NCI-H345 (cell line): ENCODE results near the gene ANKS1B.
"Not testable (repeated sequence)": the region's sequence is repeated elsewhere in the genome, so short reads cannot be mapped to it uniquely, and the experiment has no call there.

Experiments used
- DNase-seq: peaks from one replicate; lab custom pipeline; 2025; lab: John Stamatoyannopoulos, UW

ANKS1B gene

GRCh38 chr12:99984271-99985128, at the start of gene ANKS1B:
Gene ANKS1B, minus strand, starts transcription at chr12:99984936. Its CDS starts 699 bp downstream, at chr12:99984237.
- peak; percentile 89 for DNase-seq

DNA sequence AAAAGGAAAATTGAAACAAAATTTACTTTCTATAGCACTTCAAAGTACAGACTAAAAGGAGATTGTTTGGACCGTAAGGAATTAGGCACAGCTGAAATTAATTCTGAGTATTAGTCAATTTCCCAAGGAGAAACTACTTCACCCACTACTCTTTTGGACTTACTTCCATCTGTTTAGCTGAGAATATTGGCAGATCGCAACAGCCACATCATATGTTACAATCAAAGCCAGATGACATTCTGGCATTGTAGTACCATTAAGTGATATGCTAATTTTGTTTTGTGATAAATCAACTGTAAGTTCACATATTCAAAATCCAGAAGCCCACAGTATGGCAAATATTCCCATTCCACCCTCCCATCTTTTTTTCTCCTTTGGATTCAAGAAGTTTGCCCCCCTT, 47.1 kb upstream of the ANKS1B start:
- no peak for DNase-seq

DNA sequence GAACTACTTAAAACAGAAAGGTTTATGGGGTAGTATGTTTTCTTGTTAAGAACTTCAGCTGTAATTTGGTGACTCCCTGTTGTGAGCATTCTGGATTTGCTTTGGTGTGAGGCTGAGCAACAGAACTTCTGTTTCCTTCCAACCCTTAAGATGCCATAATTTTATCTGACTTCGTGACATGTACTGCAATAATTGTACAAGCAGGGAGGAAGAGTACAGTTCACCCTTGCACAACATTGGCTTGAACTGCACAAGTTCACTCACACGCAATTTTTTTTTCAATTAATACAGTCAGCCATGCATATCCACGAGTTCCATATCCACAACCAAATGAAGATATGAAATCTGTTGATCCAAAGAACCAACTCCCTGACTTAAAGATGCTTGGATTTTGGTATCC, 42.9 kb upstream of the ANKS1B start:
- DNase-seq = no peak

DNA sequence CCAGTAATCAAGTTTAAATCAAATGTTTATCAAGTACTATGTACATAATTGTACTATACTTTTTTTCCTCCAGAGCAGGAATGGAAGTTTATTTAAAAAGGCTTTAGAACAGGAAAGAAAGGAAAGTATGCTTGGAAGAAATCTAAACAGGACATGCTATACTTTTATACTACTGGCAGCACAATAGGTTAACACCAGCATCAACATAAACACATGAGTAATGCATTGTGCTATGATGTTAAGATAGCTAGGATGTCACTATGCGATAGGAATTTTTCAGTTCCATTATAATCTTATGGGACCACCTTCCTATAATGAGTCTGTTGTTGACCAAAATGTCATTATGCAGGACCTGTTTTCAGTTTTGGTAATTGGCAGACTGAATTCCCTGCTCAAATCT, 41.5 kb upstream of the ANKS1B start:
- DNase-seq = no peak

GRCh38 chr12:100024974-100025555, 40.3 kb upstream of the ANKS1B start:
- no peak for DNase-seq

GRCh38 chr12:100020370-100020769, 35.6 kb upstream of the ANKS1B start:
- DNase-seq = no peak

DNA sequence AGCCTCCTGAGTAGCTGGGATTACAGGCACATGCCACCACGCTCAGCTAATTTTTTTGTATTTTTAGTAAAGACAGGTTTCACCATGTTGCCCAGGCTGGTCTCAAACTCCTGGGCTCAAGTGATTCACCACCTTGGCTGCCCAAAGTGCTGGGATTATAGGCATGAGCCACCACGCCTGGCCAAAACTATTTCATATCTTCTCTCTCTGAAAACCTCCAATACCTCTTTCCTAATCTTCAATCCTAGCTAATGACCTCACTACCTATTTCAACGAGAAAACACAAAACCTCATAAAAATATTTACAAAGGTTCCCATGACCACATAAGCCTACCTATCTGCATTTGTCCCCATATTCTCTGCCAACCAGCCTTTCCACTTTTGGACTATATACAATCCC, 32.3 kb upstream of the ANKS1B start:
- DNase-seq = no peak

DNA sequence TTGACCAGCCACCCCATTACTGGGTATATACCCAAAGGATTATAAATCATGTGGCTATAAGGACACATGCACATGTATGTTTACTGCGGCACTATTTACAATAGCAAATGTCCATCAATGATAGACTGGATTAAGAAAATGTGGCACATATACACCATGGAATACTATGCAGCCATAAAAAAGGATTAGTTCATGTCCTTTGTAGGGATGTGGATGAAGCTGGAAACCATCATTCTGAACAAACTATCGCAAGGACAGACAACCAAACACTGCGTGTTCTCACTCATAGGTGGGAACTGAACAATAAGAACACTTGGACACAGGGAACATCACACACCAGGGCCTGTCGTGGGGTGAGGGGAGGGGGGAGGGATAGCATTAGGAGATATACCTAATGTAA, 31.6 kb upstream of the ANKS1B start:
- not testable (repeated sequence) for DNase-seq

- peak; percentile 10 for DNase-seq
These were observed 21.1 kb upstream of the ANKS1B start for GRCh38 chr12:100005846-100006245.

- no peak for DNase-seq
These were observed 13.1 kb upstream of the ANKS1B start for GRCh38 chr12:99997806-99998205.

DNA sequence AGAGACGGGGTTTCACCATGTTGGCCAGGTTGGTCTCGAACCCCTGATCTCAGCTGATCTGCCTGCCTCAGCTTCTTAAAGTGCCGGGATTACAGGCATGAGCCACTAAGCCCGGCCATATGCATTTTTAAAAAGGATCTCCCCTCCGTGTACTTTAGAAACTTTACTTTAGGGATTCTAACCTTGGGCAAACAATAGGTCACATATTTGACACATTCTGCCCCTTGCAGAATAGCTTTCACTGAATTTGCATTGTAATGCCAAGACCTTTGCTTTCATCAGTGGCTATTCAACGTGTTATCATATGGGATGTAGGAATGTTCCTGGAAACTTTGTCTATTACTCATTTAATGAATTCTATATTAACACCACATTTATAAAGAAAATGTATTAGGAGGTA, 11.4 kb upstream of the ANKS1B start:
- DNase-seq = no peak

GRCh38 chr12:99985631-99986030, 895 bp upstream of the ANKS1B start:
- no peak for DNase-seq

- no peak for DNase-seq
These were observed 414 bp upstream of the ANKS1B start for GRCh38 chr12:99985129-99985570.

DNA sequence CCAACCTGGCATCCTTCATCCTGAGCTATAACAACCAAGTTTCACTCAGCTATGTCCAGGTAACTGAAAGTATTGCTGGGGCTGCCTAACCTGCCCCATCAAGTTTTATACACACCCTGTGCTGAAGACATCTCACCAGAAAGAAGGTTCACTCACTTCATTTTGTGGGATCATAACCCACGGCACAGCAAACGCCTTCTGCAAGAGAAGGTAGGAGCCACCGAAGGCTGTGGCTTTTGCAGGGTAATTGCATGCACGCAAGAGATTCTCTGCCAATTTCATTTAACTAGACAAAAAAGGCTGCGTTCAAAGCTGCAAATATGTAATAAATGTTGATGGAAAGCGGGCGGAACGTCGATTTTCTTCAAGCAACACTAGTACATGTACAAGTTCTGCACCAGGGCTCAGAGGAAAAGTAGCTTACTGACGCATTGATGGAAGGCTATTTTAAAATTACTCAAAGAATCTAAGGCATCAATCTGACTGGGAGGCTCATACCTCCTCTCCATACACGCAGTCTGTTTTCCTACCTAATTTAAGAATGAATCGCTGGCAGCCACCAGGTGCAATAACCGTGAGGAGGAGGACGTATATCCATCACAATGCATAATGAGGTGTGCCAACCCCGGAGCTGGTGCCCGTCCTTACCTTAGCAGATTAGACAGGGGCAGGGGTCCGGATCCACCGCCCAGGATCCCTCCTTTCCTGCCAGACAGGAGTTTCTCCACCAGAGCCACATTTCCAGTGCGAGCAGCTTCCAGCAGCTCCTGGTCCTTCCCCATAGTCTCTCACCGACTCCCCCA, 1.1 kb downstream of the ANKS1B start:
- peak; percentile 55 for DNase-seq

- DNase-seq = no peak
These were observed 3.0 kb downstream of the ANKS1B start for GRCh38 chr12:99981639-99982190.

DNA sequence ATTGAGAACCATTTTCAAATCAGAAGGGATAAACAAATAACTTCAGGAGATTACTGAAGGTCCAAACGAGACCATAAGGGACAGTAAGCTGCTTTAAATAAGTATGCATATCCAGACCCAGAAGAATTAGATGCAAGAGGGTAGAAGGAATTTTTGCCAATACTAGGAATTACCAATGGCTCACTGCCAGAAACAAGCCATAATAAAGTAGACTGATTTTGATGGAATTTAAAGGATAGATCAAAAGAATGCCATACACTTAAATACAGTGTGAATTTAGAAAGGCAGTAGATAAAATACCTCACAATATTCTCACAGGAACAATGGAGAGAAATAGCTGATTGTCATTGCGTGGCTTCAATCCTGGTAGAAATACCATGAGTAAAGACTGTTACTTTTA, 5.3 kb downstream of the ANKS1B start:
- DNase-seq = no peak

- DNase-seq = no peak
These were observed 6.6 kb downstream of the ANKS1B start for GRCh38 chr12:99978152-99978551.

GRCh38 chr12:99977550-99977949, 7.2 kb downstream of the ANKS1B start:
- no peak for DNase-seq

DNA sequence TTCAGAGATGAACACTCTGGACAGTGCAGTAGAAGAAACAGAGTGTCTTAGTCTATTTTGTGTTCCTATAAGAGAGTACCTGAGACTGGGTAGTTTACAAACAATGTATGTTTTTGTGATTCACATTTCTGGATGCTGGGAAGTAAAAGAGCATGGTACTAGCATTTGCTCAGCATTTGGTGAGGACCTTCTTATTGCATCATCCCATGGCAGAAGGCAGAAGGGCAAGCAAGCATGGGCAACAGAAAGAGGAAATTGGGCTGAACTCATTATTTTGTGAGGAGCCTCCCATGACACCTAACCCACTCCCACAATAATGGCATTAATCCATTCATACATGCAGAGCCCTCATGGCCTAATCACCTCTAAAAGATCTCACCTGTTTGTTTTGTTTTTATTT, 8.0 kb downstream of the ANKS1B start:
- DNase-seq = no peak

- DNase-seq = no peak
These were observed 9.4 kb downstream of the ANKS1B start for GRCh38 chr12:99975321-99975720.

DNA sequence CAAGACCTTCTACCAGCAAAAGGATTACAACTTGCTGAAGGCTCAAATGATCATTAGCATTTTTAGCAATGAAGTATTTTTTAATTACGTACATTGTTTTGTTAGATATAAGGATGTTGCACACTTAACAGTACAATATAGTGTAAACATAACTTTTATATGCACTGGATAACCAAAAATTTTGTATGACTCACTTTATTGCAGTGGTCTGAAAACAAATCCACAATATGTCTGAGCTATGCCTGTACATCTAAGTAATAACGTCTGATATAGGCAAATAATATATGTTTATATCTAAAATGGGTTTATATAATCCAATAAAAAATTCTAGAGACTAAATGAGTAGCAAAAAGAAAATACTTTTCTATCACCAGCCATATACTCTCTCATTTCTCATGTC, 10.6 kb downstream of the ANKS1B start:
- DNase-seq = no peak

DNA sequence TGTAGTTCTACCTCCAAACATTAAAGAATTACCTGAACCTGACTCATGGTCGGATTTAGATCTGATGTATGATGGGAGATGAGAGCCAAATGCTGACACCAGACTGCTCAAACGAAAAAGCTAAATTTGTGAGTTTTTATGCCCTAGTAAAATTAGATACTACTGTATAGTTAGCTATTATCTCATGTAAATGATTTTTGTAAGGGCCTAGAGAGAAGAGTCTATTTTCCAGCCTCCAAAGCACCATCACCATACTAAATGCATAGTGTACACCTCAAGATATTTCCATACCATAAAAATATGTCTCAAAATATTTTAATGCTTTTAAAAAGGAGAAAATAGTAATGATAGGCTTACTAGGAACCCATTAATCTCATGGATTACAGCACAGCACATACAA, 18.3 kb downstream of the ANKS1B start:
- DNase-seq = no peak
